Measurements from ENCODE around the gene SYT2.

- TF ChIP-seq CTCF (IDR thresholded peaks at IDR 0.05), result no peak
- no peak for TF ChIP-seq POLR2A (IDR thresholded peaks at IDR 0.05)
These were observed 32.8 kb downstream of the SYT2 start for GRCh38 chr1:202677433-202677832.

All from heart left ventricle (tissue), 13 donors.